GM19351 (cell line): ENCODE data around the gene LIME1.

Experiments
- ATAC-seq: cut with Tn5 transposase; IDR thresholded peaks from one replicate; pipeline ENCODE4 v1.9.1; 2021; ENCODE audit warnings: mild to moderate bottlenecking, moderate library complexity; ENCODE audit not compliant: unreplicated experiment

The LIME1 gene

GRCh38 chr20:63735859-63736718 is at the start of gene LIME1:
TSS of gene LIME1 (plus strand) at chr20:63736664. CDS start at chr20:63737550, 886 bp downstream.
- no peak for ATAC-seq

GRCh38 chr20:63687419-63688178 is 48.9 kb upstream of the LIME1 start:
- no peak for ATAC-seq

GRCh38 chr20:63688228-63689045 is 48.0 kb upstream of the LIME1 start:
- ATAC-seq, result no peak

GRCh38 chr20:63689046-63690002 is 47.1 kb upstream of the LIME1 start:
- no peak for ATAC-seq

GRCh38 chr20:63690003-63690897 is 46.2 kb upstream of the LIME1 start:
- no peak for ATAC-seq

DNA sequence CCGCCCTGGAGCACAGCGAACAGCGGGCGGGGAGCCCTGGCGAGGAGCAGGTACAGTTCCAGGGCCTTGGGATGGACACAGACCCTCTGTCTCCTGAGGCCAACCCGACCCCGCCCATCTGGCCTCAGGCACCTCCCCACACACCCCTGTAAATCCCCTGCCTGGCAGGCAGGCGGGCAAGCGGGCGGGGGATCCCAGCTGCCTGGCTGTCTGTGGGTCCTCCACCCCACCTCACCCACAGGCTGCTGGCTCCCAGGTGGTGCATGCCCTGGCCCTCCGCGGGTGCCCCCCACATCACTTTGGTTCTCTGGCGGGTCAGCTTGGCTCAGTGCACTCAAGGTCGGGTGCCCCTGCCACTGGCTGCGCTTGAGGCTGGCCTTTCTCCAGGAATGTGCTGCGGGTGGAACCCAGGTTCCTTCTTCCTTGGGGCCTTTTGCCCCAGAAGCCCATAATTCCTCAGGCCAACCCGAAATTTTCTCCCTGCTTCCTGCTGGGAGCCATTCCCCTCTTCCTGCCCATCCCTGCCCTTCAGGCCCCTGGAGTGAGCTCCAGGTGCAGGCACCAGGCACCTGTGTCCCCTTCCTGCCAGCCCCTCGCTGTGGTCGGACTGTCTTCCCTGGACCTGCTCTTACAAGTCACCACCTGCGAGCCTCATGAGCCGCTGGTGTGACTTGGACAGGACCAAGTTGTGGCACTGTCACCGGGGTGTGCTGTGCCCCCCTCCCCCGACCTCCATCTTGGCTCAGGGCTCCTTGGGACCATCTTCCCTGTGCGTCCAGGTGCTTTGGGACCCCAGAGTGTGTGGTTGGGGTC is 45.4 kb upstream of the LIME1 start:
- no peak for ATAC-seq

- ATAC-seq, result no peak
These were observed 44.6 kb upstream of the LIME1 start for GRCh38 chr20:63691711-63692435.

DNA sequence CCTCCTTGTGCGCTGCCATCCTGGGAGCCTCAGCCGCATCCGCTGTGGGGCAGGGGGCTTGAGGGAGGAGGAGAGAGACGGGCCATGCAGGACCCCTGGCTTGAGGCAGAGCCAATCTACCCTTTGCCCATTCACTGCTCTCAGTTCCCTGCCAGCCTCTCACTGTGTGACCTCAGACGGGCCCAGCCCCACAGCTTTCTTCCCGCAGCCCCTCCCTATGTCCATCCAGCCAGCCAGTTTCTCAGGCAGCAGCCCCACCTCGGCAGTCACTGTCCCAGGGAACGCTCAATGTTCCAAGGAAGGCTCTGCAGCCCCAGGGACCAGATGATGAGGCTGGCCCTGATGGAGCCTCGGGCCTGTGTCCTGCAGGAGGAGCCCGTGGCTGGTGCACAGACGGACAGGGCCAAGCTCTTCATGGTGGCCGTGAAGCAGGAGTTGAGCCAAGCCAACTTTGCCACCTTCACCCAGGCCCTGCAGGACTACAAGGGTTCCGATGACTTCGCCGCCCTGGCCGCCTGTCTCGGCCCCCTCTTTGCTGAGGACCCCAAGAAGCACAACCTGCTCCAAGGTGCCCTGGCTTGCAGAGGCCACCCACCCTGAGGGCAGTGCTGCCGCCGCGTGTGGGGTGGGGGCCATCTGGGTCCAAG is 43.9 kb upstream of the LIME1 start:
- no peak for ATAC-seq

DNA sequence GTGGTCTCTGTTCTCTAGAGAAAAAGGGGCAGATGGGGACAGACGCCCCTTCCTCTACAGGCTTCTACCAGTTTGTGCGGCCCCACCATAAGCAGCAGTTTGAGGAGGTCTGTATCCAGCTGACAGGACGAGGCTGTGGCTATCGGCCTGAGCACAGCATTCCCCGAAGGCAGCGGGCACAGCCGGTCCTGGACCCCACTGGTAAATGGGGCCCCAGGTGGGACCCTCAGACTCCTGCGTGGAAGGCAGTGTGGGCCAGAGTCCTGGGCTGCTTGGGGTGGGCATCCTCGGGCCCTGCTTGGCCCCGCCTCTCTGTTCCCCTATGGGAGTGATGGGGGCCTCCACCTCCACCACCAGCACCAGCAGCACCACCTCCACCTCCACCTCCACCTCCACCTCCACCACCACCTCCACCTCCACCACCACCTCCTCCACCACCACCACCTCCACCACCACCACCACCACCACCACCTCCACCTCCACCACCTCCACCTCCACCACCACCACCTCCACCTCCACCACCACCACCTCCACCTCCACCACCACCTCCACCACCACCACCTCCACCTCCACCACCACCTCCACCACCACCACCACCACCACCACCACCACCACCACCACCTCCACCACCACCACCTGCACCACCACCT is 43.3 kb upstream of the LIME1 start:
- ATAC-seq, result no peak

- no peak for ATAC-seq
These were observed 42.5 kb upstream of the LIME1 start for GRCh38 chr20:63693733-63694583.

GRCh38 chr20:63694584-63695423 is 41.7 kb upstream of the LIME1 start:
- no peak for ATAC-seq

DNA sequence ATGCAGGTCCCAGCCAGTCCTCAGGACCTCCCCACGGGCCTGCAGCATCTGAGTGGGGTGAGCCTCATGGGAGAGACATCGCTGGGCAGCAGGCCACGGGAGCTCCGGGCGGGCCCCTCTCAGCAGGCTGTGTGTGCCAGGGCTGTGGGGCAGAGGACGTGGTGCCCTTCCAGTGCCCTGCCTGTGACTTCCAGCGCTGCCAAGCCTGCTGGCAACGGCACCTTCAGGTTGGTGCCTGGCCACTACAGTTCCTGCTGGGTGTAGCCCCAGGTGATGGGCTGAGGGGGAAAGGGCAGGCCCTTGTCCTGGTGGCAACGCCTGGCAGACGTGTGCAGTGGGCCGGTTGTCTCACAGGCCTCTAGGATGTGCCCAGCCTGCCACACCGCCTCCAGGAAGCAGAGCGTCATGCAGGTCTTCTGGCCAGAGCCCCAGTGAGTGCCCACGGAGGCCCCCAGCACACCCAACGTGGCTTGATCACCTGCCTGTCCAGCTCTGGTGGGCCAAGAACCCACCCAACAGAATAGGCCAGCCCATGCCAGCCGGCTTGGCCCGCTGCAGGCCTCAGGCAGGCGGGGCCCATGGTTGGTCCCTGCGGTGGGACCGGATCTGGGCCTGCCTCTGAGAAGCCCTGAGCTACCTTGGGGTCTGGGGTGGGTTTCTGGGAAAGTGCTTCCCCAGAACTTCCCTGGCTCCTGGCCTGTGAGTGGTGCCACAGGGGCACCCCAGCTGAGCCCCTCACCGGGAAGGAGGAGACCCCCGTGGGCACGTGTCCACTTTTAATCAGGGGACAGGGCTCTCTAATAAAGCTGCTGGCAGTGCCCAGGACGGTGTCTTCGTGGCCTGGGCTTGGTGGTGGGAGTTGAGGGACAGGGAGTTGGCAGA is 40.8 kb upstream of the LIME1 start:
- no peak for ATAC-seq

GRCh38 chr20:63696306-63696627 is 40.2 kb upstream of the LIME1 start:
- no peak for ATAC-seq
